Embryonic facial prominence (tissue), 1 donor: ENCODE data around the gene PAPOLA.

Experiments
- DNase-seq: peaks from one replicate; pipeline ENCODE4 v3.0.0-alpha.2; 2016; ENCODE audit errors: extremely low spot score

Gene PAPOLA

DNA sequence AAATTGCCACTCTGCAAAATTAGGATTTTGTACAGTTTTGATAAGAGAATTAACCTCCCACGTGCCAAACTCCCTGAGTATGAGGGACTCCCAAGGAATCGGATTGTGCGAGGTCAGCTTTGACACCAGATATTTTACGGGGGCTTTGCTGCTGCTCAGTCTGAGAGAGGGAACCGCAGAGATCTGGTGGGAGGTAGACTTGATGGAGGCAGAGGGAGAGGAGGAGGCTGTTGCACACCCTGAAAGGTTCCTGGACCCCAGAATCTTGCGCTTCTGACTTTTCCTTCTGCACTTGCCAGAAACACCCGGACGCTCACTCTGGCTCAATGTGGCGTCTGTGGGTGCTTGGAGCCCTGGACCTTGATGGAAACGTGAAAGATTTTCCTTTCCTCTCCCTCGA lies 83.9 kb downstream of the PAPOLA start:
- DNase-seq, result no peak

DNA sequence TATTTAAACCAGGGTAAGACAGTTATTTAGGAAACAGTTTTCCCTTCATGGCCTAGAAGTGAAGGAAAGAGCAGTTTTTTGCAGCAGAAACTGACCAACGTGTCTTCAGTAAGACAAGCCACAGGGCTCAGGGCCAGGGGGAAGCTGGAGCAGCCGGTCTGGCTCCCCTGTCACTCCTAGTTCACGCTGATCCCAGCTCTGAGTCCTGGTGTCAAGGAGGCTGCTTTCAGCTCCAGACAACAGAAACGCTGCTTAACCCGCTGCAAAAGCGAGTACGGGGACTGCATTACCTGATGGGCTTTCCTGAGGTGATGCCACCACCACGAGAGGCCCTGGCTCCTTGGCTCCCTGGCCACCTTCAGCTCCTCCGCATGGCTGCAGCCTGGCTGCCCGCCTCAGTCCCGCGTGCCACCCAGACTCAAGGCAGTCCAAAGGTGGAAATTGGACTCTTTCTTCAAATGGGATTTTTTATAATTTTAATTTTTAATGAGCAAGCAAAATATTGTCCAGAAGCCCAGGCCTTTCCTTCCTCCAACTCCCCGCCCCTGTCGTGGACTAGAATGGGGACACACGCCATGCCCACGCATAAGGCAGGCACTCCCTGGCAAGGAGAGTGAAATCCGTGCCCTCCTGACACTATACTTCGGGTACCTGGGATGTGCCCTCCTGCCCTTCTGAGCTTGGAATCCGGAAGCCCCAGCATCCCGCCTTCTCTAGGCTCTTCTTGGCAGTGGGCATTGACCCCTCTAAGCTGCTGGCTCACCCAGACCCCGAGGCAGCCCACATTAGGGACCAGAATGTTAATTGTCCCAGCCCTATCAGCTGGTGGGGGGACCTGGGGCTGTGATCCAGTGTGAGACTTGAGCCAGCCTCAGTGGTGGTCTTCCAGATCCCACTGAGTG lies 85.0 kb downstream of the PAPOLA start:
- no peak for DNase-seq

- DNase-seq, result no peak
These were observed 85.7 kb downstream of the PAPOLA start for GRCh38 chr14:96587823-96588385.

DNA sequence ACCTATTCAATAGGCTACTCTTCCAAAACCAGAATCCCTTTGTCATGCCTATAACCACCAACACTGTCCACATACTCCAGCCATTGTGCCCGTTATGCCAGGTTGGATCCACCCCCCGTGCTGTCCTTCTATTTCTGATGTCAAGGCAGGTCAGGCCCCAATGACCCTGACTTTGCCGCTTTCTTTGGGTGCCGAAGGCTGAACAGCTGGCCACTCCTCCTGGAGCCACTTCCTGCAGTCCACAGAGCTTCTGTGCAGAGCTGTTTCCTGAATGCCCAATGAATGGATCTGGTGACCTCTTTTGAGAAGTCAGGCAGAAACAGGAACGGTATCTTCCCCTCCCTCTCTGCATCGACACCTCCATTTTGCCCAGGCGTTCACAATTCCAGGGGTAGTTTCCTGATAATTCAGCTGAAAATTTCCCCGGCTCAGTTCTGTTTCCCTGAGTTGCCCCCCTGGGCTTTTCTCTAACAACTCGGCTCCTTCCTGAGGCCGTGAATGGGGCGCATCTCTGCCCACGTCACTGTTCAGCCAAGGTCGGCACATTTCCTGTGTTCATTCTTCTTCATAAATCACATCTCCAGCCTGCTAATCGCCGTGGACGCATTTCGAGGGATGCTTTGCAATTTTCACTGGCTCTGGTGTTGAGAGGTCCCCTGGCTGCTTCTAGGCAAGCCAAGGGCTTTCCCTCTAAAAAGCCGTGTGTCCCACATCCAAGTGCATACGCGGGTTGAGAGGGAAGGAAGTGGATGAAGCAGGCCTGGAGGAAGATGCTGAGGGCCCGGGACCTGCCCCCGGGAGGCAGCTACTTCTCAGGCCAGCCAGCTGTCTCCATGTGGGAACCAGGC lies 86.5 kb downstream of the PAPOLA start:
- DNase-seq, result no peak

DNA sequence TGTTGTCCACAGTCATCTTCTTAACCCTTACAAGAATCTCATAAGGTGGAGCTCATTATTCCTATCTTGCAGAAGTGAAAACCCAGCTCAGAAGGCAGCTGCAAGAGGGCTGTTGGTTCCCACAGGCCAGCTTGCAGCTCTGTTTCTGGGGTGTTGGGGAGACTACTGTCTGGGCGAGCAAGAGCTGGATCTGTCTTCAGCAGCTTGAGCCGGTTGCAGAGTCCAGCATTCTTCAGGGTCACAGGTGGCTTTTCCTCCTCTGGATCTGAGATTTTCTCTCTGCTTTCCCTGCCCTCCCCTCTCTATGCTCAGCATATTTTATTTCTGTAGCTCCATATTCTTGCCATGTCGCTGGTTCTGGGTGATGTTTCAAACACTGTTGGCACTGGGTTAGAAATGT lies 87.4 kb downstream of the PAPOLA start:
- no peak for DNase-seq

GRCh38 chr14:96590190-96590864 lies 88.1 kb downstream of the PAPOLA start:
- no peak for DNase-seq

GRCh38 chr14:96592591-96593386 lies 90.6 kb downstream of the PAPOLA start:
- no peak for DNase-seq

DNA sequence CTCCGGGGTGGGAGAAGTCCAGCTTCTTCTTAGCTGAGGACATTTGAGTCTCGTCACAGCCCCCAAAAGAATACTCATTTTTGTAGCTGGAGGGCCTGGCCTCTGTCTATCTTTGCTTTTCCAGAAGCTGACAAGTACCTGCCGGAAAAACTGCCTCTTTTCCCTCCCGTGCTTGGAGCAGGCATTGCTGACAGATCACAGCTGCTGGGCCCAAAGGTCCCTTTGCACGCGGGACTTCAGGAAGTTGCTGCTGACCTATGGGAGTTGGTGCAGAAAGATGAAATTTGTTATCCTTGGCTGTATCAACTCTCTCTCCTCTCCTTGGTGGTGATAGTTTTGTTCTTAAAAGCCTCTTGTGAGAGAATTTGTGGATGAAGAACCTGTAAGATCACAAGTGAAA lies 92.8 kb downstream of the PAPOLA start:
- DNase-seq, result no peak

DNA sequence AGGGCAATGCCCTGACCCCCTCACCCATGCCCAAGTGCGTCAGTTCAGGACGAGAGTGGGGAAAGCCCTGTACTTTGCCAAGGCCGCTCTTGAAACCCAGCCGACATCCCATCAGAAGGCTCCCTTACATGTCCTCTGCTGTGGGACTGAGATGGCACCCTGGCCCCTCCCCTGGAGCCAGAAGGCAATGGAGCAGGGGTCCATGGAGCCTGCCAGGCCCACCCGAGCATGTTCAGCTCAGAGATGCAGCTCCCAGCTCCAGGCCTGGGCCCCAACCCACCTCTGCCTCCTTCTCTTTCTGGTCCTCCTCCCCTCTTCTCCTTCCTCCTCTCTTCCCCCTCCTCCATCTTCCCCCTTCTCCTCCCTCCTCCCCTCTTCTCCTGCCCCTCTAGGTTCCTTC lies 95.5 kb downstream of the PAPOLA start:
- no peak for DNase-seq

- no peak for DNase-seq
These were observed 96.2 kb downstream of the PAPOLA start for GRCh38 chr14:96598332-96598928.

GRCh38 chr14:96599076-96599475 lies 96.9 kb downstream of the PAPOLA start:
- DNase-seq, result no peak

GRCh38 chr14:96602186-96602585 lies 100.0 kb downstream of the PAPOLA start:
- no peak for DNase-seq

- no peak for DNase-seq
These were observed 101.4 kb downstream of the PAPOLA start for GRCh38 chr14:96603350-96604255.

DNA sequence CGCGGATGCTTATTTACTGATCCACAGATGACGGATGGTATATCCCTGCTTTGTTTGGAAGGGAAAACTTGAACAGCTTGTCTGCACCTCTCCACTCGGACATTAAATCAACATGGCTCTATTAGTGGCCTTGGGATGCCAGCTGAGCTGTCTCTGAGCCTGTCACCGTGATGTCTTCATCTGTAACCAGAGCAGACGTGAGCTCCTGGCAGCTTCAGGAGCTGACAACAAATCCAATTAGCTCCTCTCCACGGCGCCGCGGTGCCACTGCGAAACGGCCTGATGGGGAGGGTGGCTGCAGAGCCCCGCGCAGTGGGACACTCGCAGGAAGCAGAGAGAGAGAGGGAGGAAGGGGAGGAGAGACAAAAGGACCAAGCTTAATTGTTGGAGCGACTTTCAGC lies 112.3 kb downstream of the PAPOLA start:
- no peak for DNase-seq

DNA sequence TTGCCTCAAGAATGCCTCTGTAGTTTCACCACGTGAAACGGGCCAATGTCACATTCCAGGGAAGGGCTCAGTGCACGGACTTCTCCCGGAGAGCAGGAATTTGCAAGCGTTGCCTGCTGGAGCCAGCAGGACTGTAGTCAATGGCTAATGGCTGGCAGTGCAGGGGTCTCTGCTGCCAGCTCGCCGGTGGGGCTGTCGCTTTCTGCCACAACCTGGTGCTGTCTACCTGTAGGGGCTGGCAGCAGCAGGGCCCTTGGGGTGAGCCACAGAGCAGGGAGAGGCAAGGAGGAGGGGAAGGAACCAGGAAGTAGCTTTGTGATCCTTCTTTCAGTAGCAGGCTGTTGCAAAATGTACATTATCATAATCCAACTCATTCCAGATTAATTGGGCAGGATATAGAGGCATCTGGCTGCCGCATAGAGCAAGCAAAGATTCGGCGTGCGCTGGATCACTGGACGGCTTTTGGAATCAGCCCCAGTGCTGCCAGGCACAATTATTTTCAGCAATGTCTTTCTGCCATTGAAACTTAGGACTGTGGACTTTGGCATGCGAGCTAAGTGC lies 114.1 kb downstream of the PAPOLA start:
- no peak for DNase-seq
